Measurements from ENCODE around the gene POLD2.
A peak's percentile ranks its signal among the peaks of the same experiment; 100 is the strongest.

POLD2 gene

GRCh38 chr7:44106311-44107065 lies 16.9 kb downstream of the POLD2 start:
- H3K4me3 Mint-ChIP-seq = no peak overlapping the region
- DNase-seq = no peak
- peaks cover 25% of the 10 kb centered on the region for H3K4me1 Mint-ChIP-seq
- H3K27ac Mint-ChIP-seq = no peak overlapping the region
- no peak for TF ChIP-seq CTCF (IDR thresholded peaks at IDR 0.05)
- peaks cover 4% of the 10 kb centered on the region for H3K36me3 Mint-ChIP-seq (ENCODE audit: low read depth)
- no peaks in the 10 kb centered on the region for H3K9me3 Mint-ChIP-seq
- peaks cover 13% of the 10 kb centered on the region for H3K27me3 Mint-ChIP-seq (ENCODE audit: low read depth, poor library complexity)

DNA sequence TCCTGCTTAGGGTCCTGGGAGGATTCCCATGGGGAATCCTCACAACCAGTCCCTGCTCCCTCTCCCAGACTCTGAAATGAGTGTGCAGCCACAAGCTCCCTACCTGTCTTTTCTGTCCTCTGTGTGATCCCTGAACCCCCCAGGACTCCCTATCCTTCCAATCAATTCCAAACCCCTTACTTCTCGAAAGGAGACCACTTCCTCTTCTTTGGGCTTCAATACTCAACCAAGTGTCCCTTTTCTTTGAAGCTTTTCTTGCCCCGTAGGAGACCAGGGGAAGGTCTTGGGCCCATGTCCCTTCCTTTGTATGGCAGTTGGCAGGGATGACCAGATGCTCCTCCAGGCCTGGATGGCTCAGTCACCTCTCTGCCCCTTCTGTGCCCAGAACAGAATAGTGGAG lies 17.5 kb downstream of the POLD2 start:
- Mint-ChIP-seq H3K4me3 (peak overlapping the region; percentile 84), H3K27ac (no peak overlapping the region), H3K27me3 (ENCODE audit: low read depth, poor library complexity) (peaks cover 13% of the 10 kb centered on the region), H3K9me3 (no peaks in the 10 kb centered on the region), H3K4me1 (peaks cover 26% of the 10 kb centered on the region), H3K36me3 (ENCODE audit: low read depth) (peaks cover 4% of the 10 kb centered on the region)
- no peak for TF ChIP-seq CTCF (IDR thresholded peaks at IDR 0.05)
- no peak for DNase-seq

GRCh38 chr7:44104860-44105771 lies 18.2 kb downstream of the POLD2 start:
- Mint-ChIP-seq H3K9me3 (no peaks in the 10 kb centered on the region), H3K36me3 (ENCODE audit: low read depth) (peaks cover 4% of the 10 kb centered on the region), H3K4me3 (peak overlapping the region; percentile 84), H3K27ac (peak overlapping the region; percentile 87), H3K4me1 (peaks cover 33% of the 10 kb centered on the region), H3K27me3 (ENCODE audit: low read depth, poor library complexity) (peaks cover 13% of the 10 kb centered on the region)
- DNase-seq = peak; percentile 45
- TF ChIP-seq CTCF (IDR thresholded peaks at IDR 0.05) = no peak

DNA sequence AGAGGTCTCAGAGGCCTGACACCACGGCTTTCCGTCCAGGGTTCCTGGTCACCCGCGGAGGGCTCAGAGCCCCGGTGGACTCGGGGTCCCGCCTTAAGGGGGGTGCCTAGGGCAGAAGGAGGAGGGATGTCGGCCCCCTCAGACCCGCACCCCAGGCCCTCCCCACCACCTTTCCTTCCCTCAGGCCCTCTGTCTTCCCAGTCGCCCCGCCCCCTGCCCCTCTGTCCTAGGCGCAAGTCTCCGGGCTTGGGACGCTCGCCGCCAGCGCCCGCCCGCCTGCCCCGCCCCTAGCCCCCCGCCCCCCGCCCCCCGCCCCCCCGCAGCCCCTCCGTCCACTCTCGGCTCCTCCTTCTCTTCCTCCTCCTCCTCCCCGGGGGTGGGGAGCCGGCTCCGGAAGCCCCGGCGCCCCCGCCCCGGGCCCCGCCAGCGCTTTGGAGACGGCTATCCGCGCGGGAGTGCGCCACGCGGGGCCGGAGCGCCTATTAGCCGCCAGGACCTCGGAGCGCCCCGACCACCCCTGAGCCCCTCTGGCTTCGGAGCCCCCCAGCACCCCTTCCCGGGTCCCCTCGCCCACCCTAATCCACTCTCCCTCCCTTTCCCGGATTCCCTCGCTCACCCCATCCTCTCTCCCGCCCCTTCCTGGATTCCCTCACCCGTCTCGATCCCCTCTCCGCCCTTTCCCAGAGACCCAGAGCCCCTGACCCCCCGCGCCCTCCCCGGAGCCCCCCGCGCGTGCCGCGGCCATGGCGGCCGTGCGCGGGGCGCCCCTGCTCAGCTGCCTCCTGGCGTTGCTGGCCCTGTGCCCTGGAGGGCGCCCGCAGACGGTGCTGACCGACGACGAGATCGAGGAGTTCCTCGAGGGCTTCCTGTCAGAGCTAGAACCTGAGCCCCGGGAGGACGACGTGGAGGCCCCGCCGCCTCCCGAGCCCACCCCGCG lies 19.2 kb downstream of the POLD2 start, which contains the start of gene AEBP1:
Gene AEBP1 (plus strand): TSS at position 423 of the 937 bp plus-strand sequence. CDS start 321 bp downstream, at position 744.
- TF ChIP-seq CTCF (IDR thresholded peaks at IDR 0.05) = no peak
- Mint-ChIP-seq H3K4me1 (peaks cover 40% of the 10 kb centered on the region), H3K27me3 (ENCODE audit: low read depth, poor library complexity) (peaks cover 13% of the 10 kb centered on the region), H3K36me3 (ENCODE audit: low read depth) (peaks cover 4% of the 10 kb centered on the region), H3K9me3 (no peaks in the 10 kb centered on the region), H3K4me3 (peak within 1 kb of the TSS; percentile 84), H3K27ac (peak within 1 kb of the TSS; percentile 87)
- DNase-seq = peak; percentile 65

DNA sequence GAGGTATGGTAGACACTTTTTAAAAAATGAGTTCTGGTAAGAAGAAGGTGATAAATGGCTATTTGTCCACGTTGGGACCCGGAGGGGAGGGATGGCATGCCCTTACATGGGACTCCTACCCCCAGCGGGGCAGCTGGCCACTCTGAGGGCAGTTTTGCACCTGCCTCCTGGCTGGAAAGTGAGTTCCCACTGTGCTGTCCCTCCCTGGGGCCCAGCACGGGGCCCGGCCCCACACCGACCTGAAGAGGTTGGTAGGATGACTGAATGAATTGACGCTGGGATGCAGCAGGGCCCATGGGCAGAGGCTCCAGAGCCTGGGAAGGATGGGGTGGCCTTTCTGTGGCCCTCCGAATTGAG lies 19.8 kb downstream of the POLD2 start:
- H3K27me3 Mint-ChIP-seq (ENCODE audit: low read depth, poor library complexity) = peaks cover 13% of the 10 kb centered on the region
- no peak overlapping the region for H3K27ac Mint-ChIP-seq
- DNase-seq = no peak
- no peak for TF ChIP-seq CTCF (IDR thresholded peaks at IDR 0.05)
- H3K4me3 Mint-ChIP-seq = peak overlapping the region; percentile 78
- no peaks in the 10 kb centered on the region for H3K9me3 Mint-ChIP-seq
- H3K4me1 Mint-ChIP-seq = peaks cover 40% of the 10 kb centered on the region
- peaks cover 4% of the 10 kb centered on the region for H3K36me3 Mint-ChIP-seq (ENCODE audit: low read depth)

All from nephron progenitor cell (in vitro differentiated cells).